AG04450 (cell line): ENCODE data around the gene NFIX. TPM values are rescaled to one million over a fixed set of nuclear protein-coding genes. Genes with fewer than 3 reads are reported as not detected.

Experiments used
- CTCF ChIA-PET: fragments of 300-600, 350-600 bp; formaldehyde crosslinking; extraction: SDS; loops from one replicate; lab custom pipeline; 2022; ENCODE audit warnings: antibody characterized with exemption, inconsistent platforms; lab: Charles Lee
- POLR2A ChIA-PET: fragments of 350-600 bp; formaldehyde crosslinking; extraction: SDS; loops from one replicate; lab custom pipeline; 2021; ENCODE audit warnings: antibody characterized with exemption, inconsistent platforms; lab: Yijun Ruan, JAX
- DNase-seq: peaks from one replicate; pipeline ENCODE4 v3.0.0-alpha.2; 2011; ENCODE audit warnings: low read depth, low spot score
- H3K27ac ChIP-seq: one replicate; pipeline ENCODE4 v1.5.1; 2012; ENCODE audit warnings: low read depth, low read length, control low read depth
- H3K27me3 ChIP-seq: one replicate; pipeline ENCODE4 v1.6.0; 2012; ENCODE audit warnings: low read length; ENCODE audit not compliant: control insufficient read depth, insufficient read depth
- H3K4me3 ChIP-seq: 2 replicates; pipeline ENCODE4 v1.5.1; 2011; ENCODE audit warnings: mild to moderate bottlenecking, low read depth, low read length, control low read depth
- H3K9me3 ChIP-seq: 2 replicates; pipeline ENCODE4 v1.5.1; 2012; ENCODE audit warnings: low read length; ENCODE audit not compliant: control insufficient read depth, insufficient read depth
- CTCF ChIP-seq: IDR thresholded peaks from 2 replicates; pipeline ENCODE4 v1.5.1; 2011; ENCODE audit warnings: low read depth, low read length, control low read depth, inconsistent platforms
- polyA plus RNA-seq: library from polyadenylated mRNA; depleted of rRNA; stranded (reverse); fragments of >200 nt; gene quantifications from 2 replicates; pipeline ENCODE4 v1.2.3, GENCODE V29; 2011

Gene NFIX
- polyA plus RNA-seq, 1 experiment = 15.1 TPM

GRCh38 chr19:13044231-13044836, 49.1 kb downstream of the NFIX start:
- no peak for DNase-seq
- peak overlapping the region; percentile 52 for H3K27ac ChIP-seq
- ChIA-PET CTCF (interaction anchor here (1.3 kb wide), 3 partner anchors 10 to 17 kb away, joined by 3 to 11 read pairs (median 7); no protein-coding TSS in a partner anchor), POLR2A (interaction anchor here (0.5 to 2.2 kb wide), 3 partner anchors 9 to 21 kb away, joined by 4 to 8 read pairs (median 6); no protein-coding TSS in a partner anchor)
- H3K27me3 ChIP-seq = no peaks in the 10 kb centered on the region
- no peak for TF ChIP-seq CTCF
- H3K9me3 ChIP-seq = no peaks in the 10 kb centered on the region
- H3K4me3 ChIP-seq = no peak overlapping the region

GRCh38 chr19:13045812-13046211, 50.5 kb downstream of the NFIX start:
- ChIA-PET POLR2A (interaction anchor here (1.0 to 2.2 kb wide), 2 partner anchors 10 to 16 kb away, joined by 3 to 8 read pairs; no protein-coding TSS in a partner anchor), CTCF (interaction anchor here (0.5 kb wide), 1 partner anchor 16 kb away, joined by 3 read pairs; no protein-coding TSS in a partner anchor)
- Histone ChIP-seq H3K27ac (no peak overlapping the region), H3K4me3 (no peak overlapping the region), H3K27me3 (no peaks in the 10 kb centered on the region), H3K9me3 (no peaks in the 10 kb centered on the region)
- no peak for DNase-seq
- TF ChIP-seq CTCF = no peak

GRCh38 chr19:13047374-13047773, 52.1 kb downstream of the NFIX start:
- Histone ChIP-seq H3K27me3 (no peaks in the 10 kb centered on the region), H3K27ac (peak overlapping the region; percentile 2), H3K9me3 (no peaks in the 10 kb centered on the region), H3K4me3 (no peak overlapping the region)
- TF ChIP-seq CTCF = no peak
- CTCF ChIA-PET = interaction anchor here (0.8 kb wide), 1 partner anchor 15 kb away, joined by 4 read pairs; no protein-coding TSS in a partner anchor
- POLR2A ChIA-PET = no interaction called here
- DNase-seq = no peak

- no peak for DNase-seq
- H3K4me3 ChIP-seq = no peak overlapping the region
- ChIA-PET CTCF (interaction anchor here (1.3 to 1.7 kb wide), 2 partner anchors 11 to 73 kb away, joined by 5 to 7 read pairs; no protein-coding TSS in a partner anchor), POLR2A (no interaction called here)
- H3K27me3 ChIP-seq = no peaks in the 10 kb centered on the region
- no peaks in the 10 kb centered on the region for H3K9me3 ChIP-seq
- TF ChIP-seq CTCF = no peak
- no peak overlapping the region for H3K27ac ChIP-seq
Observed at GRCh38 chr19:13050274-13050673, 55.0 kb downstream of the NFIX start.

GRCh38 chr19:13051557-13052165, 56.4 kb downstream of the NFIX start:
- DNase-seq = no peak
- Histone ChIP-seq H3K9me3 (no peaks in the 10 kb centered on the region), H3K27me3 (no peaks in the 10 kb centered on the region), H3K27ac (no peak overlapping the region), H3K4me3 (no peak overlapping the region)
- no peak for TF ChIP-seq CTCF
- POLR2A ChIA-PET = interaction anchor here (1.0 kb wide), 1 partner anchor 10 kb away, joined by 3 read pairs; no protein-coding TSS in a partner anchor
- CTCF ChIA-PET = interaction anchor here (1.7 to 1.8 kb wide), 2 partner anchors 10 kb away, joined by 7 to 11 read pairs; no protein-coding TSS in a partner anchor
